HFF-Myc (cell line): ENCODE data around the gene NTM.

Experiments
- DNase-seq: peaks from one replicate; pipeline ENCODE4 v3.0.0-alpha.2; 2011; ENCODE audit warnings: low read depth; ENCODE audit errors: extremely low read depth
- H3K4me3 ChIP-seq: replicated peaks from 2 replicates; pipeline ENCODE4 v1.5.1; 2011; ENCODE audit warnings: low read depth, mild to moderate bottlenecking, control low read depth, low read length
- CTCF ChIP-seq: IDR thresholded peaks from 2 replicates; pipeline ENCODE4 v1.5.1; 2012; ENCODE audit warnings: mild to moderate bottlenecking, low read depth, low read length, control low read depth; ENCODE audit errors: missing control alignments

NTM gene

GRCh38 chr11:131833366-131833765 lies 463.0 kb downstream of the NTM start:
- TF ChIP-seq CTCF = no peak
- no peak overlapping the region for H3K4me3 ChIP-seq
- no peak for DNase-seq

- H3K4me3 ChIP-seq = no peak overlapping the region
- TF ChIP-seq CTCF = no peak
- no peak for DNase-seq
Measured at GRCh38 chr11:131837562-131837961, 467.1 kb downstream of the NTM start.

- H3K4me3 ChIP-seq = no peak overlapping the region
- no peak for DNase-seq
- no peak for TF ChIP-seq CTCF
Measured at GRCh38 chr11:131838016-131838415, 467.6 kb downstream of the NTM start.

DNA sequence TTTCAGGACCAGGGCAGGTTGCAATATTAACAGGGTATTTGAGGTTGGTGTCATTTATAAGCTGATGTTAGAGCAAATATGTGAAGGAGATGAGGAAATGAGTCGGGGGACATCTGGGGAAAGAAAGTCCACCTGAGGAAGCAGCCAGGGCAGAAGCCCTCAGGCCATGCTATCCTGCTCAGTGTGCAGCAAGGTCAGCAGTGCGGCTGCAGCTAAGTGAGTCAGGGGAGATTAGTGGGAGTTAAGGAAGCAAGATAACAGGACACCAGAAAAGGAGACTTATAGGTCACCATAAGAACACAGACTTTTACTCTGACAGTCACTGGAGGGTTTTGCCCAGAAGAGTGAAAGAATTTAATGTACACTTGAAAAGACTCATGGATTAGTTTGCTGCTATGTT lies 468.9 kb downstream of the NTM start:
- H3K4me3 ChIP-seq = no peak overlapping the region
- no peak for DNase-seq
- TF ChIP-seq CTCF = no peak

DNA sequence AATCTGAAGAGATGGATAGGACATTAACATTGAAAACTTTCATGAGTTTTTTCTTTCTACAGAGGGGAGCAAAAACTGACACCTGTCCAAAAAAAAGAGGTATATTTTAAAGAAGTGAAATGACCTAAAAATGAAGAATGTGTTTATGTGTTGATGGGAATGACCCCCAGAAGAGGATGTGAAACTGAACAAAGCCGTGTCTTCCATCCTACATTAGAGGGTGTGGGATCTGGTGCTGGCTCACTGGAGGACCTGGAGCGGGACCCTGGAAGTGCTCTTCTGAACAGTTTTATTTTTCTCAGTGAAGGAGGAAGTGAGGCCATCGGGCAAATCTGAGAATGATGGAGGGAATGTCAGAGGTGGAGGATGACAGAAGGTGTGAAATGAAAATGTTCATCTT lies 470.1 kb downstream of the NTM start:
- DNase-seq = no peak
- TF ChIP-seq CTCF = no peak
- no peak overlapping the region for H3K4me3 ChIP-seq

DNA sequence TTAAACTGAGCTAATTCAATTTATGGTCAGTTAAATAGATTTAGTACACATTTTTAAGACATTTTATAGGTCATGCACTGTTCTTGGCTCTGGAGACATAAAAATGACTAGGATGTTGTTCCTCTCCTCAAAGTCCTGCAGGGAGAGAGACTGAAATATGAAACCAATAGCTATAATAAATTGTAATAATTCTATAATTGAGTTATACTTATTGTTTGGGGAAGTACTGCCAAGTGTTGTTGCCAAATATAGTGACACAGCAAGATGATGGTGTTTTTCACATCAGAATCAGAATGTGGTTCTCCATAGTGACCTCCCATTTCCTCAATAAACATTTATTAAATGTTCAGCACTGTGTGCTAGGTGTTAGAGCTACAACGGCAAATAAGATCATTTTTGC lies 470.6 kb downstream of the NTM start:
- no peak for TF ChIP-seq CTCF
- H3K4me3 ChIP-seq = no peak overlapping the region
- DNase-seq = no peak

GRCh38 chr11:131841925-131842635 lies 471.7 kb downstream of the NTM start:
- H3K4me3 ChIP-seq = no peak overlapping the region
- no peak for TF ChIP-seq CTCF

More at GRCh38 chr11:131841925-131842635, 471.7 kb downstream of the NTM start:
- DNase-seq = no peak
